Endothelial cell of umbilical vein (primary cell): Measurements from ENCODE around the gene UNC5A.

ENCODE experiments used
- CTCF ChIP-seq, 2 donors: IDR thresholded peaks; 1 replicate in 1 of 2; 2 replicates in 1 of 2; pipeline ENCODE4 v1.5.1; 2011; ENCODE audit warnings: low read length in 2 of 2, mild to moderate bottlenecking in 2 of 2, moderate library complexity in 2 of 2, control low read depth in 1 of 2, inconsistent platforms in 1 of 2, low read depth in 1 of 2; ENCODE audit not compliant: insufficient read depth in 1 of 2; ENCODE audit errors: extremely low read depth in 1 of 2
- EZH2 ChIP-seq: IDR thresholded peaks from 2 replicates; pipeline ENCODE4 v1.6.1; 2012; ENCODE audit warnings: borderline replicate concordance, low read depth, mild to moderate bottlenecking, moderate library complexity, low read length, inconsistent platforms; ENCODE audit not compliant: severe bottlenecking
- FOS ChIP-seq: IDR thresholded peaks from 2 replicates; pipeline ENCODE4 v1.6.1; 2011; ENCODE audit warnings: mild to moderate bottlenecking, low read length, moderate library complexity, borderline replicate concordance; ENCODE audit not compliant: insufficient read depth
- GATA2 ChIP-seq: IDR thresholded peaks from 2 replicates; pipeline ENCODE4 v1.7.0; 2011; ENCODE audit warnings: low read depth, mild to moderate bottlenecking, moderate library complexity, mixed read lengths, low read length; ENCODE audit not compliant: insufficient read length, insufficient read depth
- MAX ChIP-seq: IDR thresholded peaks from 2 replicates; pipeline ENCODE4 v1.6.1; 2011; ENCODE audit not compliant: insufficient read depth, insufficient read length
- MYC ChIP-seq: IDR thresholded peaks from one replicate; pipeline ENCODE4 v1.6.1; 2011; ENCODE audit warnings: mild to moderate bottlenecking, low read depth, low read length
- POLR2A ChIP-seq: IDR thresholded peaks from 2 replicates; pipeline ENCODE4 v1.6.1; 2012; ENCODE audit warnings: low read depth, mild to moderate bottlenecking, control low read depth, low read length
- POLR2AphosphoS5 ChIP-seq: IDR thresholded peaks from 2 replicates; pipeline ENCODE4 v1.6.1; 2012; ENCODE audit warnings: low read depth, mild to moderate bottlenecking, control low read depth, low read length, moderate library complexity; ENCODE audit not compliant: insufficient read depth

- TF ChIP-seq CTCF (IDR thresholded peaks at IDR 0.05; ENCODE audit: extremely low read depth in 1 of 2, insufficient read depth in 1 of 2, low read depth in 1 of 2, low read length in 2 of 2) = no peak
- no peak for TF ChIP-seq GATA2
- TF ChIP-seq POLR2AphosphoS5 = no peak
- TF ChIP-seq EZH2 = no peak
- TF ChIP-seq POLR2A = no peak
- TF ChIP-seq MYC = no peak
- no peak for TF ChIP-seq MAX
- TF ChIP-seq FOS = no peak
Measured at GRCh38 chr5:176850371-176851245, 40.2 kb downstream of the UNC5A start.
